Measurements from ENCODE around the gene MEIS3.

DNA sequence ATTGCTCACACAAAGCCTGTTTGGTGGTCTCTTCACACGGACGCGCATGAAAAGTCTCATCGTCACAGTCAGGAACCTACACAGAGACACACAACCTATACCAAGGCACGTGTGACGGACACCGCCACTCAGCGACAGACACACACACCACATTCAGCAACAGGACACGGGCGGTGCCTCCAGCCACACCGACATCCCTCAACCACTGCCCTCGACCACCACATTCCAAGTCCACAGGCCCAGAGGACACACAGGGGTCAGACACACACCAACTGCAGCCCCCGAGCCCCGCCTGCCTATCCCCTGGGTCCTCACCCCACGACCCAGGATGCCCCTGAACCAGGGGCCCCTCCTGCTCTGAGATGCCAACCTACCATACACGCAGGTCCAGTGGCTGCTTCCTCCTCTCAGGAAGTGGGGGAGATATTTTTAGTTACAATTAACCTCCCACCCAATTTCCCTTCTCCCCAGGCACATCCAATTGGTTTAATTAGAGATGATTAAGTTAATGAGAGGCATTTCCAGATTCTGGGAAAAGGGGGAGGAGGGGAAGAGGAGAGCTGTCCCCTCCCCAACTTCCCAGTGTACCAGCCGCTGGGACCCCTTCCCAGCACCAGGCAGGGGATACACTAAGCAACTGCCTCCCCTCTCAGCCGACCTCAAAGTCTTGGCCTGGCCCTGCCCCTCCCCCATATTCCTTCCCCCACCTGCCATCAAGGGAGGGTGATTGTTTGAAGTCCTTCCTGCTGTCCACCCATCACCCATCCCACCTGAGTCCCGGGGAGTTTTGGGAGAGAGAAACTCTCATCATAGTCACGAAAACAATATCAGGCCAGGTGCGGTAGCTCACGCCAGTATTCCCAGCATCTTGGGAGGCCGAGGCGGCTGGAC lies 20.4 kb downstream of the MEIS3 start:
- TF ChIP-seq, protein P1, sequence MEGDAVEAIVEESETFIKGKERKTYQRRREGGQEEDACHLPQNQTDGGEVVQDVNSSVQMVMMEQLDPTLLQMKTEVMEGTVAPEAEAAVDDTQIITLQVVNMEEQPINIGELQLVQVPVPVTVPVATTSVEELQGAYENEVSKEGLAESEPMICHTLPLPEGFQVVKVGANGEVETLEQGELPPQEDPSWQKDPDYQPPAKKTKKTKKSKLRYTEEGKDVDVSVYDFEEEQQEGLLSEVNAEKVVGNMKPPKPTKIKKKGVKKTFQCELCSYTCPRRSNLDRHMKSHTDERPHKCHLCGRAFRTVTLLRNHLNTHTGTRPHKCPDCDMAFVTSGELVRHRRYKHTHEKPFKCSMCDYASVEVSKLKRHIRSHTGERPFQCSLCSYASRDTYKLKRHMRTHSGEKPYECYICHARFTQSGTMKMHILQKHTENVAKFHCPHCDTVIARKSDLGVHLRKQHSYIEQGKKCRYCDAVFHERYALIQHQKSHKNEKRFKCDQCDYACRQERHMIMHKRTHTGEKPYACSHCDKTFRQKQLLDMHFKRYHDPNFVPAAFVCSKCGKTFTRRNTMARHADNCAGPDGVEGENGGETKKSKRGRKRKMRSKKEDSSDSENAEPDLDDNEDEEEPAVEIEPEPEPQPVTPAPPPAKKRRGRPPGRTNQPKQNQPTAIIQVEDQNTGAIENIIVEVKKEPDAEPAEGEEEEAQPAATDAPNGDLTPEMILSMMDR (IDR thresholded peaks at IDR 0.05): no peak
- TF ChIP-seq KDM1A (IDR thresholded peaks at IDR 0.05; ENCODE audit: low read depth): no peak
- TF ChIP-seq RFX5 (IDR thresholded peaks at IDR 0.05): no peak
